ENCODE results near the gene AGAP1.

Gene AGAP1

DNA sequence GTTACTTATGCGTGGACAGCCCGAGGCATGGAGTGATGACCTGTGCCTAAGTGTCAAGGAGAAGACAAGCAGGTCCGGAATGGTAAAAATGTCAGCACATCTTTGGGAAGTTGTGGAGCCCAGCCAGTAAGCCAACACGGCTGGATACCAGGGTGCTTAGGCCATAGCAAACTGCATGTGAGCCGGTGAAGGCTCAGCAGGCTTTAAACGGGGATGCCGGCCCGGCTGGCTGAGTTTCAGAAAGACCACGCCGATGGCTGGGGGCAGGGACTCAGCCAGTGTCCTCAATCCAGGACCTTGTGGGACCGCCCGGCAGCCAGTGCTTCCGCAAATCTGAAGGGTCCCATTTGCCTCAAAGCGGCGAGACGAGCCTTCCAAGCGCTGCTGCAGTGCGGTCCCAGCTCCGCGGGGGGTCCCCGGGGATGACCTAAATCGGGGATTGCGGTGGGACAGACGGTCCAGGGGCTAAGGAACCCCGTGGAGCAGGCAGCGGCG is 946 bp upstream of the AGAP1 start:
- no peak for DNase-seq

DNA sequence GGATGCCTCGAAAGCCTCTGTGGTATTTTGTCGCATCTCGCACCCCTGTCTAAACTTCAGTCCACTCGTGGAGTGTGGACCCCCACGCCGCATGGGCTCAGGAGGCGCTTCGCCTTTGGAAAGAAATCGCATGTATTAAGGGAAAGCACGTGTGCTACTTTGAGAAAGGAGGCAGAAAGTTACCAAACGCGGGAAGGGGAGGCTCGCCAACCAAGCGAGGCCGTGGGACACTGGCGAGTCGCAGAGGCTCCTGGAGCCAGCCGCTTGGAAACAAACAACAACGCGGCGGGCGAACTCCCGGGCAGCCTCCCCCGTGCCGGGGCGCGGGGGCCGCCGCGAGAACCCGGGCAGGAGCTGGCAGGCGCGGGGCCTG is 455 bp upstream of the AGAP1 start:
- no peak for DNase-seq

DNA sequence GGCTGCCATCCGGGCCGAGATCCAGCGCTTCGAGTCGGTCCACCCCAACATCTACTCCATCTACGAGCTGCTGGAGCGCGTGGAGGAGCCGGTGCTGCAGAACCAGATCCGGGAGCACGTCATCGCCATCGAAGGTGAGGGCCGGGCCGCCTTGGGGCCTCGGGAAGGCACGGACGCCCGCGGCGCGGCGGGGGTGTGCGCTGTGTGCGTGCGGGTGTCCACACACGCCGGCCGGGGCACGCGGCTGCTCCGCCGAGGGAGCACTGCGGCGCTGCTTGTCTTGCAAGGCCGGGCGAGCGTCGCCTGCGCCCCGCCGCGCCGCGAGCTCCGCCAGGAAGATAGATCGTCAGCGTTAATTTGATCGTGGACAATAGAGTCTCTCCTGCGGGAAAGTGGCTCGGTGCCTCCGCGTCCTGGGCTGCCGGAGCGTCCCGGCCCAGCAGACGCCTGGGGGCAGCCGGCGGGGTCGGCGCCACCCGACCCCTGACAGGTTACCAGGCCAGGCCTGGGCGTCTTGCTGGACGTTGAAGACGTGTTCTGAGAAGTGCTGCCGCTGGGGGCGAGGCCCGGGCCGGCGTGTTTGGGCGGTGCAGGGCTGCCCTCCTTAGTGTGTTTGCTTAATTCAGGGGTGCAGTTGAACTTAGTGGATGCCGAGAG is 1.0 kb downstream of the AGAP1 start:
- DNase-seq = no peak

DNA sequence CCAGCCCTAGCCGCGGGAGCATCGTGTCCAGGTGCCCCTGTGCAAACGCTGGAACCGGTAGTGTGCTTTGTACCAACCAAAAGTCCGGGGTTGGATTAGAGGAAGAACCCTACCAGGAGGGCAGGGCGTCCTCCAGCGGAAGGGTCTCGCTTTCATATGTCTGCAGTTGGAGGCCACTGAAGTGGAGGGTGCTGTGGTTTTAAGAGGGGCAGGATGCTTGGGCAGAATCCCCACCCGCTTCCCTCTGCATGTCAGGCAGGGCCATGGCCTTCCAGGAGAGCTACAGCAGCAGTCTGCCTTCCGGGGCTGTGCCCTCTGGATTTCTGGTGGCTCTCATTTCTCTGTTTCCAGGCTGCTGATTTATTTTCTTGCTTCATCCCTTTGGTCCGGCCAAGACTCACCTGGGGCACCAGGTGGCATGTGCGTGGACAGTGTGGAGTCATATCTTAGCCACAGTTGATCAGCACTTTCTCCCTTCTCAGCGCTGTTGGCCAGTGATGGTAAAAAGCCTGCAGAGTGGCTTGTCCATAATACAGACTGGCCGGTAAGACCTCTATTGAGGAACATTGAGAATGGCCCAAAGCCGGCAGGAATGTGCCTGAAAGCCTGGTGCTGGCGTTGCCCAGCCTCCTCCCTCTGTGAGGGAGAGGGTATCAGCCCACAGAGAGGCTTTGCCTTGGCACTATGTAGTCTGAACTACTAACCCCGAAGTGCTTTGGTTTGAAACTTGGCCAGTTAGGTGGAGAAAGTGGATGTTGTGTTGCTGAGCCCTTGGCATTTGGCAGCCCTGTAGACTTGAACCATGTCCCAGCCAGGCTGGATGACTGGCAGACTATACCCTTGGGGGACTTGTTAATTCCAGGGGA is 1.8 kb downstream of the AGAP1 start:
- no peak for DNase-seq

DNA sequence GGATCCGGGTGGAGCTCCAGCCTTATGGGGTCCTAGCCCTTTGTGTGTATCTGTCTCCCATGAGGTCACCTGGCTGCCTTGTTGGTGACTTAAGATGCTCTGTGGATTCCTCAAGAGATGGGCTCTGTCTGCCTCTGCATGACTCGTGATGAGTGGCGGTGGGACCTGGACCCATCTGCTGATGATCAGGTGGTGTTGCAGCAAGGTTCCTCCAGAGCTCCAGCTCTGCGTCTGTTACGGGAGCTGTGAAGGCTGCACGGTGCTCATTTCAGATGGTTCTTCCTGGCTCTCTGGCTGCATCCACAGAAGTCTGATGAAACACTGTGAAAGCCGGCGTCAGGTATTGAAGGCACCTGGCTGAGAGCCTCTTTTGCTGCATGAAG is 2.4 kb downstream of the AGAP1 start:
- no peak for DNase-seq

DNA sequence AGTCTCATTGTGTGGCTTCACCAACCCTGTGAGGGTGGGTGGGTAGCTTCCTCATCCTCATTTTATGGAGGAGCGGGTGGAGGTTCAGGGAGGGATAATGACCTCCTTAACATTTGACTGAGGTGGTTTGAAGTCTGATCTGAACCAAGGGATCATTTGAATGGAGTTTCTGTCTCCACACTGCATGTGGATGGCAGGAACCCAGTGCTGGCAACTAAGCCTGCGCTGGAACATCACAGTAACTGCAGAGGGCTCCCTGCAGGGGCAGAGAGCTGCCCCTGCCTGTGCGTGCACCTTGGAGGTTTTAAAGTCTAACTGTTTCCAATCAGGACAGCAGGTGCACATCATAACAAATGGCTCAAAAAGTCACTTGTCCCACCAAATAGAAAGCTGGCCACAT is 3.3 kb downstream of the AGAP1 start:
- no peak for DNase-seq

DNA sequence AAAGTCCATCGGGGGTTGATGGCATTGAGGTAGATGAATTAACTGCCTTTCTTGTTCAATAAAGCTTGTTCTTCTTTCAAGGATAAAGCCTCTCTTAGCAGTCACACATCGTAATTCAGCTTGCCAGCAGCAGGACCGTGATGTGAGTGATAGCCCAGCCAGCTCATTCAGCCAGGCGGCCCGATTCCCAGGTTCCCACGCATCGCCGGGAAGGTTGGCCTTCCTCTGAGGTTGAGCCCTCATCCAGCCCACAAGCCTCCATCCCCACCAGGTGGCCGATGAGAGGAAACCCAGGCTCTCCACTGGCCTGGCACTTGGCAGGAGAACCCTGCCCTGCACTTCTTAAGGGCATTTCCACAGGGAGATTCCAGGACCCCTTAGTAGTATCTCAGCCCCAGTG is 4.7 kb downstream of the AGAP1 start:
- DNase-seq = no peak

DNA sequence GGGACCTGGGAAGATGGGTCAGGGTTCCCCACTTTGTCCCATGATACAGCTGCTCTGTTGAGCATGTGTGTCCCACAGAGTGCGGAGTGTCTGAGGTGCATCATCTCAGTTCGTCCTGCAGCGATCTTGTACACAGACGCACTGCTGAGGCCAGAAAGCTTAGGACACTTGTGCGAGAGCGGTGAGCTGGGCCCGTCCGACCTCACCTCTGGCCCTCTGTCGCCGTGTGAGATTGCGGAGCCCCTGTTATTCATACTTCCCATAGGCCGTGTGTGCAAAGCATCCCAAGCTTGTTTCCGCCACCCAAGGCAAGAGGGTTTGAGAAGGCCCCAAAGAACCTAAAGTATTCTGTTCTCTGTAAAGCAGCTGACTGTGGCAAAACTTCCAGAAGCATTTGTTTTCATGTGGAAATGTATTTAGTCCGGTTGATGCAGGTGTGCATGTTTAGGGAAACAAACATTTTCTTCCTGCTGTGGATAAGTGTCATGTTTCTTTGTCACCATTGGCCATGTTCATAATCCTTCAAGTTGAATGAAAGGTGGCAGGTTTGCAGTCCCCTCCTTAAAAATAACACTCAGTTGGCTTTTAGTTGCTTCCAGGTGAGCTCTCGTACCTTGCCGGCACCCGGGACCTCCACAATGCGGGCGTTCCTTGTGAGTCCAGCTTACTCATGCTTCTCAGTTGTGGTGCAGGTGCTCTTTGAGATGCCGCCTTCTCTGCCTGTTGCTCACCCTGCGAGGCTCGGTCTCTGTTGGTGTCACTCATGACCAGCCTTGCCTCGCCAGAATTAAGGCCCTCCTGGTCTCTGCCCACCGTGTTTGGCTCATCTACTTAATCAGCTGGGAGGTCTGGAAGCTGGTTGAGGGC is 5.3 kb downstream of the AGAP1 start:
- no peak for DNase-seq

DNA sequence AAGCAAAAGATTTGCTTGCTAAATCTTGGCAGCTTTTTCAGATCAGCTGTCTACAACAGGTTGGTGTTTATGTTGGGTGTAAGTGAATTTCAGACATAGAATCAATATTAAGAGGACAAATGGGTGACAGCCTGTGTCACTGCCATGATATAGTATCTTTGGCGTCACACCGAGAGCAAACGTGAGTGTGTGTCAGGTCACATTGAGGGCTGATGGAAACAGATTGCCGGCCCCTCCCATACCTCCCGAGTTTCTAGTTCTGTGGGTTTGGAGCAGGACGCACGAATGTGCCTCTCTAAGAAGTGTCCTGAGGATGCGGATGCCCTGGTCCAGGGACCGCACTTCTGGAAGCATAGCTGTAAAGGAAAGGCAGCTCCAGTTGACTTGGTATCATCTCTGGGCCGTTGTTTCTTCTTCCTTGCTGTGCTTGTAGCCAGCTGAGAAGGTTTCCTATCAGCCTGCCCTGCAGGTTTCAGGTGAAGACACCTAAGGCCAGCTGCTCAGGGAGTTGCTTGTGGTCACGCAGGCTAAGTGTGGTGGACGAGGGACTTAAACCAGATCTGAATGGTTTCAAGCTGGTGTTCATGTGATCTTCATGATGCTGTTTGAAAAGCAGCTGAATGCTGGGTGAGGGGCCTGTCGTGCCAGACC is 6.4 kb downstream of the AGAP1 start:
- no peak for DNase-seq

DNA sequence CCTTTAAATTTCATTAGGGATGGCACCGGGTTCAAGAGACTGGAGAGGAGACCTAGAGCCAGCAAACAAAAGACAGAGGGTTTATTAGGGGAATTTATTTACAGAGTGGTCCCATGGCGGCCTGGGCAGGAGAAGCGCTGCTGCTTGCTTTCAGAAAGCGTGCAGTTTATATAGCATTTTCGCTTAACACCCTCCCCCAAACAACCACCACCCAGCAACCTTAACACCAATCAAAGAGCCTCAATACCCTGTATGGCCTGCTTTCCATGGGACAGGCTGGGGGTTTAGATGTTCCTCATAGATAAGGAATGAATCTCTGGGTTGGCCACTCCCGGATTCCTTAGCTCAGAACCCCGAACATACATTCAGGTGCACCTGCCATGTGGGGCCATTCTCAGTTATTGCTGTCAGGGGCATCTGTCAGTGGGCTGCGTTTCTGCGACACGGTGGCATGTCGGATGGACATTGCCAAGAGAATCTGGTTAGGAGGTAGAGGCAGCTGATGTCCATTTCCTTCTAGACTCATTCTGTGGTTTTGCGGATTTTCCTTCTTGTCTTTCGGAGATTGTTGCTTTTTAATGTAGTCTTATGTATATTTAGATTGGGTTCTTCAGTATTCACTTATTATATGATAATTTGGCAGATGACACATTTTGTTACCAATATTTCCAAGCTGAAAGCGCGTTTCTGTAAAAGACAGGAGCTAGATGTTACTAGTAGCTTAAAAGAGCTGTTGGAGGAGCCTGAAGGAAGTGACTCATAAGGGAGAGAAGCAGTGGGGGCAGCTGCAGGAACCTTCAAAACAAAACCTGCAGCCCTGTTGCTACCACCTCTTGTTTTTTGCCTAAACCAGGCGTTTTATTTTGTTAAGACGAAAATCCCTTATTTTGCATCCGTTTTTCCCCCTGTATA is 7.2 kb downstream of the AGAP1 start:
- no peak for DNase-seq

DNA sequence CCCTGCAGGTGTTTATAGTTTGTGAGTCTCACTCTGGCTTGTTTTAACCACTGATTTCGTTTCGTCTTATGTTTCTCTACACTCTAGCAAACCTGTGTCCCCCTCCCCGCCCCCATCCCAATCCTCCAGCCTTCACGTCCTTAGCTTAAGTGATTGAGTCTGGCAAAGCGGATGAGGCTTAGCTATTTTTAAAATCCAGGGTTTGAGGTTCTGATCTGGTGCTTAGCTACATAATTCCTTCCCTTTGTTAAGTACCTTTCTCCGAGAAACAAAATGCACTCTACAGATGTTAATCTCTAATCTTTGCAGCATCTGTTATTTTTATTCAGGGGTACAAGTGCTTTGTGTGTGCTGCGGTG is 7.8 kb downstream of the AGAP1 start:
- peak; percentile 92 for DNase-seq

DNA sequence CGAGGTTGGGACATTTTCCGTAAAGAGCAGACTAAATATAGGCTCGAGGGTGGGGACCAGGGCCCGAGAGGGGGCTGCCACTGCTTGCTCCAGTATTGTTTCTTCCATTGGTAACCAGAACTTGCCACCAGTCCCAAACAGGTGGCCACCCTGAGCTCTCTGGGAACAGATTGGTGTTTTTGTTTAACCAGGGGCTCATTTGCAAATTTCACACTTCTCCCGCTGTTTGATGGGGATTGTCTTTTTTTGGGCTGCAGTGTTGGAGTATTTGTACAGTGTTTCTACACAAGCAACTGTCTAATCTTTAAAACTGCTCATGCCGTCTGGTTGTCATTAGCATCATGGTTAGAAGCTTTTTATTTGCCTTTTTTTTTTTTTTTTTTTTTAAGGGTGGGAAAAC is 8.5 kb downstream of the AGAP1 start:
- peak; percentile 76 for DNase-seq

DNA sequence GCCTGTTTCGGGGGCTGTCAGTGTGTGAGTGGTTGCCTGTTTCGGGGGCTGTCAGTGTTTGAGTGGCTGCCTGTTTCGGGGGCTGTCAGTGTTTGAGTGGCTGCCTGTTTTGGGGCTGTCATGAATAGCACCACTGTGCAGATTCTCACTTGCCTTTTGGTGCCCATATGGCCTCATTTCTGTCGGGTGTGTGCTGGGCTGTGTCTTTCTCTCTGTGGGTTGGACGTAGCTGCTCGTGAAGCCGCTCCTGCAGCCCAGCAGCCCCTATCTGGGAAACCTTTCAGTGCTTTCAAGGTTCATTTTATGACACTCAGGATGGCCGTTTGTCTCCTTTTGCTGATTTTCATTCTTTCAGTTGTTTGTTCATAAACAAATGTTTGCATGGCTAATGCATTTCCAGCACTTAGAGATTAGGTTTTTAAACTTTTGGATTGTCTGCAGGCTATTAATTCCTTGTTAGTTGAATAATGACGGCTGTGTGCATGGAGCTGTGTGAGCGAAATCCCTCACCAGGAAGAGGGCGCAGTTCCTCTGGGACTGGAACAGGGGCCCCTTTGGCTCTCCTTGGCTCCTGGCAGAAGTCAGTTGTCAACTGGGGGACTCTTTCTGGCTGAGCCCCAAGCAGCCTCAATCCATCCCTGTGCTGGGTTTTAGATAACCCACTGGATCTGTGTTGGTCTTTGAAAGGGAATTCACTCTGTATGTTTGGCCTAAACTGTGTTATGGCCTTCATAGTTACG is 10.8 kb downstream of the AGAP1 start:
- DNase-seq = no peak

DNA sequence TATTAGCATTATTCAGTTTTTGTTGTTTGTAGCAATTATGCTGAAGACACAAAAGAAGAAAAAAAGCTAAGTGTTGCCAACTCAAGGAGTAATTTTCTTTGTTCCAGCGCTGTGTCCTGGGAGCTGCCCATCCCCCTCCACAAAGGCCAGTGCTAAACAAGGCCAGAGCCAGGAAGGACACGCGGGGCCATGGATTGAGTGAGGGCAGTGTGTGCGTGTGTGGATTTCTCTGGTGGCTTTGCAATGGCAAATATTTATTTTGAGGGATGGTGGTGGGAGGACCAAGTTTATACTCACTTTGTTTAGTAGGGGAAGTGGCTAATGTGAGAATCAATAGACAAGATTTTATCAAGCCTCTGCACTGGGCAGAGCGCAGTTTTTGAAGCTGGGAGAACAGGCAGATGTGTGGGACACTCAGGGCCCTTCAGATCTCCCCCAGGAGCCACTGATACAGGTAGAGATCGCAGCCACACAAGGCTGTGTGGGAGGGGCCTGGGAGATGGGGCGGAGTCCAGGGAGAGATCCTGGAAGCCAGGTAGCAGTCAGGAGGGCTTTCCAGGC is 11.4 kb downstream of the AGAP1 start:
- DNase-seq = no peak

DNA sequence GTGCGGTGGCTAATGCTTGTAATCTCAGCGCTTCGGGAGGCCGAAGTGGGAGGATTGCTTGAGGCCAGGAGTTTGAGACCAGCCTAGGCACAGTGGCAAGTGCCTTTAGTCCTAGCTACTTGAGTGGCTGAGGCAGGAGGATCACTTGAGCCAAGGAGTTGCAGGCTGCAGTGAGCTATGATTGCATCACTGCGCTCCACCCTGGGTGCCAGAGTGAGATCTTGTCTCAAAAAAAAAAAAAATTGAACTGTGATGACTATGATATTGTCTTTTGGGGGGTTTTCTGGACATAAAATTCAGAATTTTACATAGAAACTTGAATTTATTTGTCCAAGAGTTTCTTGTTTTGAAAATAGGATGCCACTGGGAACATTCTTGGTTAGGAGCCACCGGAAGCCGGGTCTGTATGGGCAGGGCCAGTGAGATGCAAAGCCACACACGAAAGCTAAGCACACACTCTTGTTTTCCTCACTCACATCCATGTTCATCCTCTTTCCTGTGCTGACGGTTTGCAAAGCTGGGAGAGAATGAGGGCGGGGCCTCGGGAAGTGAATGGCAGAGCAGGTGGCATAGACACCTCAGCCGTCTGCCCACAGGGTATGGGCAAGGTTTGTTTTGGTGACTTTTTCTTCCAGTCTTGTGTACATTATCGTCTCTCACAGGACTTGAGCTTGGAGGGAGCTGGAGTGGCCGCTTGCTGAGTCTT is 12.6 kb downstream of the AGAP1 start:
- DNase-seq = no peak

DNA sequence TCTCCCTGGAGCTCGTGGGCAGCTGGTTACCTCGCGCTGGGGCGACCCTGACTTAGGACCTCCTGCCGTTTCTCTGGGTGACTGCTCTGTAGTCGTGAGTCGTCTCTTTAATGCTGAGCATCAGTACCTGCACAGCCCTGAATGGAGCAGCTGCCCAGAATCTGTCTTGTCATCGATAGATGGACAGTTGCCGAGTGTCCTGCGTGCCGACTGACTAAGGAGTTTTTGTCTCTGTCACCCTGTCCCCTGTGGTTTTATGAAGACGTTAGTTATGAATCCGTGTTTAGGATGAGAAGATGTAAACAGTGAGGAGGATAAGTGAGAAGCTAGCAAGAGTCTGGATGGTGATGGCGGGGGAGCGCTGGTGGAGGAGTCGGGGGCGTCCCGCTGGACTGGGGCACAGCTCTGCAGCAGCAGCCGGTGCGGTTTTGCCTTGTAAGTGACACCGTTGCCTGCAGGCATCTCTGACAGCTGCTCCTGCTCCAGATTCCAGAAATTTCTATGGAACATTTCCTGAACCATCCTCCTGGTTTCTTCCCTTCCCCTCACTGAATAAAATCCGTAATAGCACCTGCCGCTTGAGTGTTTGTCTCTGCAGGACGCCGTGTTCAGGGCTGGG is 13.3 kb downstream of the AGAP1 start:
- DNase-seq = no peak

DNA sequence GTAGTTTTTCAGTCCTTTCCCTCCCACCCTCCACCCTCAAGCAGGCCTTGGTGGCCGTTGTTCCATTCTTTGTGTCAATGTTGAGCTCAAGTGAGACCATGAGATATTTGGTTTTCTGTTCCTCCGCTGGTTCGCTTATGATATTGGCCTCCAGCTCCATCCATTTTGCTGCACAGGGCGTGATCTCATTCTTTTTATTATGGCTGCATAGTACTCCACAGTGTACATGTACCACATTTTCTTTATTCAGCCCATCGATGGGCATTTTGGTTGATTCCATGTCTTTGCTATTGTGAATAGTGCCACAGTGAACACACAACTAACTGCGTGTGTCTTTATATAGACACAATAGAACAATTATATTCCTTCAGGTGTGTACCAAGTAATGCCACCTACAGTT is 14.1 kb downstream of the AGAP1 start:
- DNase-seq = no peak

DNA sequence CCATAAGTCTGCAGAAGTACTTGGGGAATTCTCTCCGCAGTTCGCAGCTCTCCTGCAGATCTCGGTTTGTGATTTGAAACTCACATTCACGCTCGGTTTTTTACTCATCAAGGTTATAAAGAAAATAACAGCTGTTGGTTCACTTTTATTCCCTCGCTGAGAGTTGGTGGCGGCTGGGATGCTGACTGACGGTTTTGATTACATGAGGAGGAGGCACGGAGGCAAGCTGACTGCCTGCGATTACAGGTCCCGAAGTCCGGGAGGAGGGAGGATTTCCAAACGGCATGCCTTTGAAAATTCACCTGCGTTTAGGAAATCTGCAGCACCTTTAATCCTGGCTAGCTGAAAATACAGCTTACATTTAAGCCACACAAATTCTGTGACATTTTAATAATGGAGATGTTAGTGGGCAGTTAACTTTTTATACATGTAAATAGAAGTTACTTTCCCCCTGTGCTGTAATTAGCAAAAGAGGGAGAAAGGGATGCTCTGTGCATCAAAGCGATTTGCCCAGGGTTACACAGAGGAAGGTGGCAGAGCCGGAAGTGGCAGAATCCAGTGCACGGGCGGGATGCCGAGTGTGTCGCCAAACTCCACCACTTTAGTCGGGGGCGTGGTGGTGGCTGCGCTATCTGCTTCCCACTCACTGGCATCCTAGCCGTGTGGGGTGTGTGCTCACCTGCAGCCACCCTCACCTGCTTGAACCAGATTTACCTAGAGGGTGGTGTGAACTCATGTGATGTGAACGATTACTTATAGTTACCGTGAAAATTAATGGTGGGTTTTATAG is 14.7 kb downstream of the AGAP1 start:
- DNase-seq = no peak

DNA sequence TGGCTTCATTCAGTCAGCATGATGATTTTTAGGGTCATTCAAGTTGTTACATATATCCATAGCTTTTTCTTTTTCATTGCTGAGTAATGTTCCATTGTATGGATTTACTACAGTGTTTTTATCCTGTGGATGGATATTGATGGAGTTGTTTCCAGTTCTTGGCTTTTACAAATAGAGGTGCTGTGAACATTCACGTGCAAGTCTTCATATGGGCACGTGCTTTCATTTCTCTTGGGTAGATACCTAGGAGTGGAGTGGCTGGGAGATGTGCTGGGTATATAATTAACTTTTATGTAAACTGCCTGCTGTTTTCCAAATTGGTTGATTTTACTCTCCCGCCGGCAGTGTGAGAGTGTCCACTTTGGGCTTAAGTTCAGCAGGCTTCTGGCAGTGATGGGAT is 16.5 kb downstream of the AGAP1 start:
- no peak for DNase-seq
